Liver (tissue), 3 donors: ENCODE results near the gene TPSD1.

Source experiments
- CTCF ChIP-seq: fragments of 150-350 bp; IDR thresholded peaks from 2 replicates; pipeline ENCODE4 v1.5.1; 2017; ENCODE audit warnings: improper control_type of control experiment, low read depth, low read length; ENCODE audit not compliant: missing input control
- EGR1 ChIP-seq, 2 donors: IDR thresholded peaks; 2 replicates each; pipeline ENCODE4 v1.6.1; 2016 to 2018; ENCODE audit warnings: antibody characterized with exemption in 2 of 2, low read depth in 2 of 2
- RAD21 ChIP-seq, 2 donors: IDR thresholded peaks; 2 replicates each; pipeline ENCODE4 v1.6.1; 2016; ENCODE audit warnings: antibody characterized with exemption in 2 of 2, mild to moderate bottlenecking in 2 of 2
- SP1 ChIP-seq: IDR thresholded peaks from 2 replicates; pipeline ENCODE4 v1.6.1; 2018; ENCODE audit warnings: antibody characterized with exemption, mild to moderate bottlenecking
- ZBTB33 ChIP-seq: IDR thresholded peaks from 2 replicates; pipeline ENCODE4 v1.6.1; 2016; ENCODE audit warnings: antibody characterized with exemption
- donor health status: healthy.
- donor health status: healthy.

- TF ChIP-seq EGR1 (IDR thresholded peaks at IDR 0.05; ENCODE audit: low read depth in 2 of 2) (no peak), CTCF (no peak), SP1 (no peak), RAD21 (IDR thresholded peaks at IDR 0.05) (no peak), ZBTB33 (no peak)
Observed at GRCh38 chr16:1289477-1289866, 33.6 kb downstream of the TPSD1 start.
